NCI-H524 (cell line): ENCODE data around the gene VANGL2.

Experiments
- DNase-seq, 2 experiments: peaks; one replicate each; lab custom pipeline; 2025; lab: John Stamatoyannopoulos, UW

The VANGL2 gene

GRCh38 chr1:160460214-160460642 lies 59.9 kb downstream of the VANGL2 start:
- DNase-seq, result no peak

GRCh38 chr1:160460683-160461287 lies 60.4 kb downstream of the VANGL2 start:
- no peak for DNase-seq

GRCh38 chr1:160465123-160465522 lies 64.8 kb downstream of the VANGL2 start:
- no peak for DNase-seq

DNA sequence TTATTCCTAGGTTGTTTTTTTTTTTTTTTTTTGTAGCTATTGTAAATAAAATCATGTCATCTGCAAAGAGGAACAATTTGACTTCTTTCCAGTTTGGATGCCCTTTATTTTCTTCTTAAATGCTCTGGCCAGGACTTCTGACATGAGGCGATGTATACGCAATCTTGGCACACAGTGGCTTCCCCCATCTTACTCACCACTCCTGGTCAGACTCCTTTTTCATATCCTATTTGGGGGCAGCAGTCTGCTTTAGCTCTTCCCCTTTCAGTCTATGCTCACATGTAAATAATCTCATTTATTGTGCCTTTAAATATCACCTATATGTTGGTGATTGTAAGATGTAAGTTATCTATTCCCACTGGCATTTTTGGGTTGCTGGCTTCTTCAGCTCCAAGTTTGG lies 66.6 kb downstream of the VANGL2 start:
- no peak for DNase-seq

GRCh38 chr1:160467576-160467975 lies 67.2 kb downstream of the VANGL2 start:
- DNase-seq, result no peak

- DNase-seq, result no peak
These were observed 70.9 kb downstream of the VANGL2 start for GRCh38 chr1:160471253-160471652.

GRCh38 chr1:160472112-160472511 lies 71.7 kb downstream of the VANGL2 start:
- no peak for DNase-seq

- DNase-seq, result no peak
These were observed 74.3 kb downstream of the VANGL2 start for GRCh38 chr1:160474392-160475242.
